ENCODE data around the gene ACD. TPM values are rescaled to one million over a fixed set of nuclear protein-coding genes. Genes with fewer than 3 reads are reported as not detected.

The ACD gene
- total and polyA plus RNA-seq, 10 donors: 16.9 to 31.7 (median 24.0) TPM

- H3K9me3 ChIP-seq: no peaks in the 10 kb centered on the region
- H3K27ac ChIP-seq: no peak overlapping the region
- H3K27me3 ChIP-seq (replicated peaks in 1 of 7): peaks cover 0 to 23% (median 4%) of the 10 kb centered on the region in 7 donors
- peak in 1 of 3 donors; percentile 13 for TF ChIP-seq POLR2AphosphoS5 (IDR thresholded peaks at IDR 0.05)
- TF ChIP-seq POLR2A (IDR thresholded peaks at IDR 0.05): no peak
- intact Hi-C loops (cut with DNase I; ENCODE audit: low total_unique reads): loop anchor here (5.0 kb wide), 1 partner anchor 95 kb away; no protein-coding TSS in a partner anchor
- peaks cover 8 to 33% (median 25%) of the 10 kb centered on the region in 6 donors for H3K4me1 ChIP-seq
- no peak overlapping the region for H3K4me3 ChIP-seq
- no peak for DNase-seq
- peaks cover 0 to 48% (median 30%) of the 10 kb centered on the region in 6 donors for H3K36me3 ChIP-seq
- WGBS, 5 donors: 69 to 90% (median 81%) methylated on average over 4 to 10 of the region's 10 CpGs
Observed at GRCh38 chr16:67641779-67642708, 18.0 kb downstream of the ACD start.

- DNase-seq: no peak
- intact Hi-C loops (cut with DNase I; ENCODE audit: low total_unique reads): no loop called here
- Histone ChIP-seq H3K27me3 (replicated peaks in 1 of 7) (no peaks in the 10 kb centered on the region), H3K36me3 (peaks cover 0 to 80% (median 69%) of the 10 kb centered on the region in 6 donors), H3K4me1 (no peaks in the 10 kb centered on the region), H3K4me3 (no peak overlapping the region), H3K27ac (no peak overlapping the region), H3K9me3 (no peaks in the 10 kb centered on the region)
- 94 to 97% (median 95%) methylated on average over 12 of the region's 12 CpGs for WGBS, 5 donors
- TF ChIP-seq, protein P1, sequence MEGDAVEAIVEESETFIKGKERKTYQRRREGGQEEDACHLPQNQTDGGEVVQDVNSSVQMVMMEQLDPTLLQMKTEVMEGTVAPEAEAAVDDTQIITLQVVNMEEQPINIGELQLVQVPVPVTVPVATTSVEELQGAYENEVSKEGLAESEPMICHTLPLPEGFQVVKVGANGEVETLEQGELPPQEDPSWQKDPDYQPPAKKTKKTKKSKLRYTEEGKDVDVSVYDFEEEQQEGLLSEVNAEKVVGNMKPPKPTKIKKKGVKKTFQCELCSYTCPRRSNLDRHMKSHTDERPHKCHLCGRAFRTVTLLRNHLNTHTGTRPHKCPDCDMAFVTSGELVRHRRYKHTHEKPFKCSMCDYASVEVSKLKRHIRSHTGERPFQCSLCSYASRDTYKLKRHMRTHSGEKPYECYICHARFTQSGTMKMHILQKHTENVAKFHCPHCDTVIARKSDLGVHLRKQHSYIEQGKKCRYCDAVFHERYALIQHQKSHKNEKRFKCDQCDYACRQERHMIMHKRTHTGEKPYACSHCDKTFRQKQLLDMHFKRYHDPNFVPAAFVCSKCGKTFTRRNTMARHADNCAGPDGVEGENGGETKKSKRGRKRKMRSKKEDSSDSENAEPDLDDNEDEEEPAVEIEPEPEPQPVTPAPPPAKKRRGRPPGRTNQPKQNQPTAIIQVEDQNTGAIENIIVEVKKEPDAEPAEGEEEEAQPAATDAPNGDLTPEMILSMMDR (IDR thresholded peaks at IDR 0.05 in 8 of 11, conservative IDR thresholded peaks at IDR 0.05 in 3 of 11): no peak
Observed at GRCh38 chr16:67637625-67638024, 22.4 kb downstream of the ACD start.

- intact Hi-C loops (cut with DNase I; ENCODE audit: low total_unique reads): no loop called here
- H3K36me3 ChIP-seq: peaks cover 0 to 89% (median 78%) of the 10 kb centered on the region in 6 donors
- no peak for DNase-seq
- no peak overlapping the region for H3K4me3 ChIP-seq
- TF ChIP-seq, protein P1 (IDR thresholded peaks at IDR 0.05 in 8 of 11, conservative IDR thresholded peaks at IDR 0.05 in 3 of 11): no peak
- TF ChIP-seq POLR2A (IDR thresholded peaks at IDR 0.05) (no peak), POLR2AphosphoS5 (IDR thresholded peaks at IDR 0.05) (no peak)
- no peaks in the 10 kb centered on the region for H3K4me1 ChIP-seq
- no peaks in the 10 kb centered on the region for H3K9me3 ChIP-seq
- H3K27me3 ChIP-seq (replicated peaks in 1 of 7): no peaks in the 10 kb centered on the region
- no peak overlapping the region for H3K27ac ChIP-seq
- 92 to 96% (median 95%) methylated on average over 8 of the region's 8 CpGs for WGBS, 5 donors
Observed at GRCh38 chr16:67636713-67637112, 23.3 kb downstream of the ACD start.

DNA sequence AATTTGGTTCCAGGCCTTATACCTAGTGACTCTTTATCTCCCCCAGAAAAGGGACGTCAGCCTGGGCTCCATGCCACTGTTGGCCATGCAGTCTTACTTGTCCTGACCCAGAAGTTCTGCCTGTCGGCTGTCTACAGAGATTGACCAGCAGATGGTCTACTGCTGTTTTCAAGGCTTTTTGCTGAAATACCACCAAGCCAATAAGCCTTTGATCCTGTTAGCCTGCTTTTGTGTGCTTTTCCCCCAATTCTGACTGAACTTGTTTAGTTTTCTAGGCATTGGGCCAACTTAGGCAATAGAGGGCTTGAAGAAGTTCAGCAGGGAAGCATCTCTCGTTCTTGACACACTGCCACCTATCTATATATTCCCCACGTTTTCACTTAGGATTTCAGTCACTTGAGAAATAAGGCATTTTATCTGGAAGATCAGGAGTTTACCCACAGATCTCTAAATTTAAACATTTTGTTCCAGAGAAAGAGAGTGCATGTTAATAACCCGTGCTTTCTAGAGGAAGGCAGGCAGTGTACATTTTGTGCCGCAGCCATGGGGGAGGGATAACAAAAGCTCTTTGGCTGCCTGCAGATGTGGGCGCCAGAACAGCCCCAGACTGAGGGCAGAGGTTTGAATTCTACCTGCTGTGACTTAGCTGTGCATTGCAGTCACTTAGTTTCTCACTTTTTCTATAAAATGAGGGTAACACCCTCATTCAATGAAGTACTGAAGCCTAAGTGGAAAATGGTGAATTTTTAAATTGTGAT is 27.5 kb downstream of the ACD start:
- Histone ChIP-seq H3K4me1 (no peaks in the 10 kb centered on the region), H3K9me3 (no peaks in the 10 kb centered on the region), H3K36me3 (peaks cover 0 to 100% (median 95%) of the 10 kb centered on the region in 6 donors), H3K27me3 (replicated peaks in 1 of 7) (no peaks in the 10 kb centered on the region), H3K4me3 (no peak overlapping the region), H3K27ac (no peak overlapping the region)
- intact Hi-C loops (cut with DNase I; ENCODE audit: low total_unique reads): no loop called here
- DNase-seq: no peak
- TF ChIP-seq, protein P1 (IDR thresholded peaks at IDR 0.05 in 8 of 11, conservative IDR thresholded peaks at IDR 0.05 in 3 of 11): no peak
- TF ChIP-seq POLR2AphosphoS5 (IDR thresholded peaks at IDR 0.05) (no peak), POLR2A (IDR thresholded peaks at IDR 0.05) (no peak)
- 79 to 93% (median 89%) methylated on average over 7 of the region's 7 CpGs for WGBS, 5 donors

Measured in spleen (tissue), 11 donors.